Tibial nerve (tissue), 4 donors: ENCODE measurements around the gene KAT6B.

Experiments
- CTCF ChIP-seq, 5 experiments: fragments of 200-600 bp in 3 of 5; fragments of 450-650 bp in 2 of 5; sonication (generic) in 3 of 5; IDR thresholded peaks; one replicate each; pipeline ENCODE4 v1.5.1; 2016 to 2019; ENCODE audit warnings: antibody characterized with exemption in 5 of 5, mild to moderate bottlenecking in 3 of 5, moderate library complexity in 2 of 5
- EP300 ChIP-seq, 2 donors: sonication (generic); formaldehyde crosslinking; IDR thresholded peaks; one replicate each; pipeline ENCODE4 v1.6.1; 2017; ENCODE audit warnings: antibody characterized with exemption in 2 of 2, mild to moderate bottlenecking in 1 of 2
- POLR2A ChIP-seq, 2 donors: fragments of 450-650 bp; IDR thresholded peaks; one replicate each; pipeline ENCODE4 v1.6.1; 2017; ENCODE audit warnings: antibody characterized with exemption in 2 of 2, mild to moderate bottlenecking in 2 of 2, moderate library complexity in 2 of 2

- TF ChIP-seq POLR2A (IDR thresholded peaks at IDR 0.05): no peak
- TF ChIP-seq CTCF (IDR thresholded peaks at IDR 0.05): no peak
- TF ChIP-seq EP300 (IDR thresholded peaks at IDR 0.05): no peak
Observed at GRCh38 chr10:74870191-74870590, 43.8 kb downstream of the KAT6B start.
